NCI-H526 treated with DMSO at 0.1 percent for 48 hours (cell line): ENCODE results near the gene SPATA31A5.
"Not testable (repeated sequence)": the region's sequence is repeated elsewhere in the genome, so short reads cannot be mapped to it uniquely, and the experiment has no call there.

Source experiments
- DNase-seq: peaks from one replicate; lab custom pipeline; 2025; lab: John Stamatoyannopoulos, UW

Gene SPATA31A5

DNA sequence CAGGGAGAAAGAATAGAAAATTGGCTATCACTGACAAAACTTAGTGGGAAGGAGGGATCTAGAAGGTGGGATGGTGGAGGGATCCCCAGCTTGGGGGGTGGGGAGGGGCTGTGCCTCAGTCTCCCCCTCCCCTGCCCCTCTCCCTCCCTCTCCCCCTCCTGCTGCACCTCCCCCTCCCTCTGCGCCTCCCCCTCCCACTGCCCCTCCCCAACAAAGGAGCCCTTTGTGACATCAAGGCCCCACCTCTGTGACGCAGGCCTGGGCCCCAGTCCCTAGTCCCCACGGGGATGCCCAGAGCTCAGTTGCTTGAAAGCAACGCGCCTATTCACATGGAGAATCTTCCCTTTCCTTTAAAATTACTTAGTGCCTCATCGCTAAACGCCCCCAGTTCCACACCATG lies at the start of gene SPATA31A5:
SPATA31A5 (plus strand) TSS at position 301 of the 400 bp plus-strand sequence; CDS start at position 330, 29 bp downstream.
- not testable (repeated sequence) for DNase-seq

- DNase-seq, result not testable (repeated sequence)
These were observed 48.8 kb downstream of the SPATA31A5 start for GRCh38 chr9:60962990-60963350.

- not testable (repeated sequence) for DNase-seq
These were observed 52.2 kb downstream of the SPATA31A5 start for GRCh38 chr9:60966382-60966781.
